ENCODE measurements around the gene SLC35E3. TPM values are rescaled to one million over a fixed set of nuclear protein-coding genes. Genes with fewer than 3 reads are reported as not detected.

The SLC35E3 gene
- polyA plus RNA-seq, 1 donor = 18.5 TPM

- no peak for DNase-seq
These were observed 25.4 kb downstream of the SLC35E3 start for GRCh38 chr12:68771223-68771925.

GRCh38 chr12:68772714-68773113 is 26.7 kb downstream of the SLC35E3 start:
- no peak for DNase-seq

GRCh38 chr12:68773582-68773981 is 27.6 kb downstream of the SLC35E3 start:
- DNase-seq = no peak

GRCh38 chr12:68775121-68775630 is 29.2 kb downstream of the SLC35E3 start:
- DNase-seq = no peak

GRCh38 chr12:68776976-68777610 is 31.1 kb downstream of the SLC35E3 start:
- no peak for DNase-seq

GRCh38 chr12:68779280-68779679 is 33.3 kb downstream of the SLC35E3 start:
- DNase-seq = no peak

GRCh38 chr12:68780731-68781130 is 34.8 kb downstream of the SLC35E3 start:
- DNase-seq = no peak

GRCh38 chr12:68781728-68782127 is 35.8 kb downstream of the SLC35E3 start:
- no peak for DNase-seq

- no peak for DNase-seq
These were observed 38.0 kb downstream of the SLC35E3 start for GRCh38 chr12:68784015-68784414.

GRCh38 chr12:68785358-68785757 is 39.4 kb downstream of the SLC35E3 start:
- no peak for DNase-seq

GRCh38 chr12:68785823-68786222 is 39.8 kb downstream of the SLC35E3 start:
- no peak for DNase-seq

GRCh38 chr12:68786929-68787328 is 41.0 kb downstream of the SLC35E3 start:
- DNase-seq = no peak

GRCh38 chr12:68788554-68789143 is 42.7 kb downstream of the SLC35E3 start:
- DNase-seq = no peak

- no peak for DNase-seq
These were observed 43.3 kb downstream of the SLC35E3 start for GRCh38 chr12:68789144-68789878.

- DNase-seq = no peak
These were observed 44.3 kb downstream of the SLC35E3 start for GRCh38 chr12:68790081-68790951.

- DNase-seq = no peak
These were observed 44.9 kb downstream of the SLC35E3 start for GRCh38 chr12:68790952-68791234.

- no peak for DNase-seq
These were observed 46.0 kb downstream of the SLC35E3 start for GRCh38 chr12:68791897-68792481.

GRCh38 chr12:68792952-68793351 is 47.0 kb downstream of the SLC35E3 start:
- no peak for DNase-seq

GRCh38 chr12:68793436-68793835 is 47.5 kb downstream of the SLC35E3 start:
- DNase-seq = no peak

- no peak for DNase-seq
These were observed 48.1 kb downstream of the SLC35E3 start for GRCh38 chr12:68793975-68794652.

- DNase-seq = no peak
These were observed 48.8 kb downstream of the SLC35E3 start for GRCh38 chr12:68794653-68795251.
